Amniotic stem cell (primary cell): ENCODE results near the gene MIPOL1.

Experiments used
- DNase-seq: peaks from one replicate; lab custom pipeline; 2025; lab: John Stamatoyannopoulos, UW

The MIPOL1 gene

GRCh38 chr14:37587131-37587803 lies 389.5 kb downstream of the MIPOL1 start:
- no peak for DNase-seq

GRCh38 chr14:37587881-37588666 lies 390.3 kb downstream of the MIPOL1 start:
- DNase-seq = no peak

- no peak for DNase-seq
Measured at GRCh38 chr14:37588667-37588955, 390.9 kb downstream of the MIPOL1 start.

- DNase-seq = no peak
Measured at GRCh38 chr14:37588956-37589714, 391.4 kb downstream of the MIPOL1 start.

- no peak for DNase-seq
Measured at GRCh38 chr14:37589715-37590427, 392.1 kb downstream of the MIPOL1 start.

- no peak for DNase-seq
Measured at GRCh38 chr14:37590428-37591139, 392.8 kb downstream of the MIPOL1 start.

- no peak for DNase-seq
Measured at GRCh38 chr14:37591311-37591940, 393.7 kb downstream of the MIPOL1 start.

GRCh38 chr14:37591941-37592481 lies 394.3 kb downstream of the MIPOL1 start:
- no peak for DNase-seq

GRCh38 chr14:37592482-37593408 lies 395.0 kb downstream of the MIPOL1 start:
- no peak for DNase-seq

GRCh38 chr14:37593511-37594237 lies 395.9 kb downstream of the MIPOL1 start:
- DNase-seq = no peak

- DNase-seq = peak; percentile 36
Measured at GRCh38 chr14:37594238-37594970, 396.7 kb downstream of the MIPOL1 start.

- no peak for DNase-seq
Measured at GRCh38 chr14:37594971-37595808, 397.5 kb downstream of the MIPOL1 start, which contains the start of the genes FOXA1 and TTC6. Gene FOXA1, minus strand, starts transcription at chr14:37595249. Its CDS starts 277 bp downstream, at chr14:37594972. Gene TTC6, plus strand, starts transcription at chr14:37595629. Its CDS starts 26,436 bp downstream, at chr14:37622065.

- DNase-seq = no peak
Measured at GRCh38 chr14:37595809-37596621, 398.3 kb downstream of the MIPOL1 start.

- DNase-seq = no peak
Measured at GRCh38 chr14:37596790-37597472, 399.2 kb downstream of the MIPOL1 start.

- no peak for DNase-seq
Measured at GRCh38 chr14:37597538-37597913, 399.8 kb downstream of the MIPOL1 start.
